Activated T-cell treated with anti-CD3 and anti-CD28 coated beads, Interleukin-2, amount 50 U/mL, for 72 hours (primary cell): ENCODE data around the gene RHPN2. TPM values are rescaled to one million over a fixed set of nuclear protein-coding genes. Genes with fewer than 3 reads are reported as not detected.
A peak's percentile ranks its signal among the peaks of the same experiment; 100 is the strongest.

Experiments
- ATAC-seq, 2 donors: fragments of 150-1000 bp; cut with Tn5 transposase; replicated peaks in 1 of 2; 2 replicates each; pipeline ENCODE4 v1.10.0; 2021; ENCODE audit warnings: moderate library complexity in 2 of 2, mild to moderate bottlenecking in 1 of 2
- DNase-seq, 2 donors: peaks; one replicate each; pipeline ENCODE4 v3.0.0; 2021 to 2022; ENCODE audit warnings: mixed read lengths in 1 of 2
- H3K27ac Mint-ChIP-seq: one replicate; pipeline ENCODE4 v1.8.0; 2022; ENCODE audit warnings: mild to moderate bottlenecking, moderate library complexity, mixed read lengths
- H3K27me3 Mint-ChIP-seq: one replicate; pipeline ENCODE4 v1.8.0; 2022; ENCODE audit warnings: low read depth, mixed read lengths
- H3K36me3 Mint-ChIP-seq, 2 donors: one replicate each; pipeline ENCODE4 v1.8.0; 2022; ENCODE audit warnings: mixed read lengths in 2 of 2, mild to moderate bottlenecking in 1 of 2; ENCODE audit not compliant: insufficient read depth in 2 of 2
- H3K4me1 Mint-ChIP-seq: one replicate; pipeline ENCODE4 v1.8.0; 2022; ENCODE audit warnings: low read depth, mixed read lengths
- H3K4me3 Mint-ChIP-seq, 2 donors: one replicate each; pipeline ENCODE4 v1.8.0; 2022; ENCODE audit warnings: mild to moderate bottlenecking in 2 of 2, mixed read lengths in 2 of 2, moderate library complexity in 2 of 2
- H3K9me3 Mint-ChIP-seq, 2 donors: one replicate each; pipeline ENCODE4 v1.8.0; 2022; ENCODE audit warnings: mixed read lengths in 2 of 2
- total RNA-seq, 2 donors: library from RNA; stranded (reverse); gene quantifications; one replicate each; pipeline ENCODE4 v1.2.3, GENCODE V29; 2022

RHPN2 gene
- total RNA-seq, 2 donors from 2014 or later, result 0.95 to 1.5 TPM

DNA sequence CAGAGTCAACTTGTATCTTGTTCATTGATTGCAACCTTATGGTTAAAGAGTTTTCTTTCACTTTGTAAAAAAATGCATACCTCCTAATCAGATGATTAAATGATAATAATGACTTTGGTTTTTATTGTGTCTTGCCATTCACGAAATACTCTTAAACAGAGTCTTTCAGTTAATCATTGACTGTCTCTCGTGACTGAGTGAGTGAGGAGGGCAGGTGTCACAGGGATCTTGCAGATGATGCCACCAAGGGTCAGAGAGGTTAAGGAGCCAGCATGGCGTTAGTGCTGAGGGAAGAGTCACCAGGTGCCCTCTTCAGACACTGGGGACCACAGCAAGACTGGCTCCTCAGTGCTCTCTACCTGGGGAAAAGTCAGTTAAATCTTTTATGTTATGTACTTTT lies 24.3 kb upstream of the RHPN2 start:
- no peak overlapping the region for H3K4me3 Mint-ChIP-seq
- peaks cover 0 to 16% of the 10 kb centered on the region in 2 donors for H3K36me3 Mint-ChIP-seq
- no peak for DNase-seq
- no peak for ATAC-seq
- no peak overlapping the region for H3K27ac Mint-ChIP-seq
- no peaks in the 10 kb centered on the region for H3K27me3 Mint-ChIP-seq
- no peaks in the 10 kb centered on the region for H3K4me1 Mint-ChIP-seq
- no peaks in the 10 kb centered on the region for H3K9me3 Mint-ChIP-seq

DNA sequence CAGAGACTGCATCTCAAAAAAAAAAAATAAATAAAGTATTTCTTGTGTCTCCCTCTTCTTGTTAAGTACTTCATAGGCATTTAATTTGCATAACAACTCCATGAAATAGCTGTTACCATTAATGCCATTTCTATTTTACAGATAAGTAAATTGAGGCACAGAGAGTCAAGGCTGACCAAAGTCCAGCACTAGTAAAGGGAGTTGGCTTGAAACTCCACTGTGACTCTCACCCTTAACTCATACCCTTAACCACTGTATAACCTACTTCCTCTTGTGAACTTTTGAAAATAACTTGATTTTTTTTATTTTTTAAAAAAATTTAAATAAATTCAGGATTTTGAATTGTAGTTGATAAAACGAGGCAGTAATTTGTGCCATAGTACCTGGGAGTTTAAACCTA lies 22.3 kb upstream of the RHPN2 start:
- Mint-ChIP-seq H3K4me3 (no peak overlapping the region), H3K27ac (no peak overlapping the region), H3K9me3 (no peaks in the 10 kb centered on the region), H3K36me3 (peaks cover 0 to 12% of the 10 kb centered on the region in 2 donors), H3K4me1 (peaks cover 3% of the 10 kb centered on the region), H3K27me3 (no peaks in the 10 kb centered on the region)
- ATAC-seq, result no peak
- DNase-seq, result no peak

DNA sequence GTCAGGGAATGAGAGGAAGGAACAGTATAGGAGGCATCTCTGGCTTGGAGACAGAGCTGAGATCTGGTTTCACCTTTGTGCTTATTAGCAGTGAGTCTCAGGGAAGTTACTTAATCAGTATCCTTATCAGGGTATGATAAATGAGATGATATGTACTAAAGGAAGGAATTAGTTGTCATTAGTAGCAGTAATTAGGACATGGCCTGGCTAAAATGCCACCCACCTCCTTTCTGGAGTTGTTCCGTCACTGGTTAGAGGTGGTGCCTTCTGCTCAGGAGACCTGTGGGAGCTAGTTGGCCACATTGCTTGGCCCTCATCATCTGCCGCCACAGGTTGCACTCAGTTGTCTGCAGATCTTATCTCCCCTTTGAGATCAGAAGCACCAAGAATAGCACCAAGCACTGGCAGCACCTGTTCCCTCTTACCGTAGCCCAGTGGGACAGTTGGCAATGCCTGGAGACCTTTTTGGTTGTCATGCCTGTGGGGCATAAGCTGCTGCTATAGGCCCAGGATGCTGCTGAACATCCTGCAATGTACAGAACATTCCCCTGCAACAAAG lies 21.0 kb upstream of the RHPN2 start:
- ATAC-seq, result no peak
- no peaks in the 10 kb centered on the region for H3K9me3 Mint-ChIP-seq
- H3K36me3 Mint-ChIP-seq, result peaks cover 0 to 13% of the 10 kb centered on the region in 2 donors
- no peak overlapping the region for H3K4me3 Mint-ChIP-seq
- H3K4me1 Mint-ChIP-seq, result peaks cover 13% of the 10 kb centered on the region
- H3K27me3 Mint-ChIP-seq, result no peaks in the 10 kb centered on the region
- no peak for DNase-seq
- H3K27ac Mint-ChIP-seq, result no peak overlapping the region

DNA sequence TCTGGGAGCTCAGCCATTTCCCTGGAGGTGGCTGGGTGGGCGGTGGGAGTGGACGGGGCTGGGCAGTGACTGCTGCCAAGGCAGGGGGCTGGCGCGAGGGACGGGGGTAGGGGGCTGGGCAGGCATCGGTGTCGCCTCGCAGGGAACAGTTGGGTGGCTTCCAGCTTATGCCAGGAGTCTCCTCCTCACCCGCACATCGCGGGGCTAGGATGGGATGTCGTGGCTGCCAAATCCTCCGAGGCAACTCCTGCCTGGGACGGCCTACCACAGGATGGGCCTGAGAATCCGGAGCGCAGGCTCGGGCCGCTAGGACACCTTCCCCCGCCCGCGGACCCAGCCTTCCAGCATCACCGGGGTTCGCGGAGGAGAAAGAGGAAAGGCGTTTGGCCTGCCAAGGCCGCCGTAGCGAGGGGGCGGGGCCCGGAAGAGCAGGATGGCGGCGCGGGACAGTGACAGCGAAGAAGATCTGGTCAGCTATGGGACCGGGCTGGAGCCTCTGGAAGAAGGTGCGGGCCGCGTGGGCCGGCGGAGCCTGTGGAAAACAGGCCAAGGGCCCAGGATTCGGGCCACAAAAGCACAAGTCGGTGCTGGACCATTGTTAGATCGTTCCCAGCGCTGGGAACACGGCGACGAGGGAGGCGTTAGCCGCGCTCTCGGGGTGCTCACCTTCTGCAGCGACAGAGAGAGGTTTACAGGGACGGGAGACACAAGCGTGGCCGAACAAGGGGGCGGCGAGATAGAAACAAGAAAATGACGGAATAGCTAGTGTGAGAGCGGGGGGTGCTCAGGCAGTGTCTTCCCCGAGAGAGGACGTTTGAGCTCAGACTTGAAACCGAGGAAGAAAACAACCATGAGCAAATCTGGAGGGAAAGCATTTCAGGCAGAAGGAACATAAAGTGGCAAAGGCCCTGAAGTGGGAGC lies 16.3 kb upstream of the RHPN2 start, which contains the start of gene GPATCH1:
GPATCH1 (plus strand) TSS at position 421 of the 921 bp plus-strand sequence; CDS start at position 434, 13 bp downstream.
- DNase-seq (peak; percentile 91 to 92), ATAC-seq (peak; percentile 96 to 98)
- Mint-ChIP-seq H3K36me3 (peaks cover 0 to 7% of the 10 kb centered on the region in 2 donors), H3K9me3 (no peaks in the 10 kb centered on the region), H3K4me3 (peak within 1 kb of the TSS; percentile 91 to 93), H3K27me3 (no peaks in the 10 kb centered on the region), H3K27ac (peak within 1 kb of the TSS; percentile 93), H3K4me1 (peaks cover 21% of the 10 kb centered on the region)

DNA sequence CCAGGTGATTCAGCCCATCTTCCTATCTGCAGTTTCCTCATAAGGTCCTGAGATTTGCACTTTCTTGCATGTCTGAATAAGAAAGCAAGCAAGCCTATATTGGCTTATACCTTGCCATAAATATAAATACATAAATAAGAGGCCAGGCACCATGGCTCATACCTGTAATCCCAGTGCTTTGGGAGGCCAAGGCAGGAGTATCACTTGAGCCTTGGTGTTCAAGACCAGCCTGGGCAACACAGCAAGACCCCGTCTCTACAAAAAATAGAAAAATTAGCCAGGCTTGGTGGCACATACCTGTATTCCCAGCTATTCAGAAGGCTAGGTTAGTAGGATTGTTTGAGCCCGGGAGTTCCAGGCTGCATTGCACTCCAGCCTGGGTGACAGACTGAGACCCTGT lies 10.8 kb upstream of the RHPN2 start:
- DNase-seq (no peak), ATAC-seq (no peak)
- H3K27me3 Mint-ChIP-seq, result no peaks in the 10 kb centered on the region
- H3K4me3 Mint-ChIP-seq, result no peak overlapping the region
- H3K27ac Mint-ChIP-seq, result no peak overlapping the region
- H3K9me3 Mint-ChIP-seq, result no peaks in the 10 kb centered on the region
- H3K4me1 Mint-ChIP-seq, result peaks cover 8% of the 10 kb centered on the region
- H3K36me3 Mint-ChIP-seq, result no peaks in the 10 kb centered on the region

DNA sequence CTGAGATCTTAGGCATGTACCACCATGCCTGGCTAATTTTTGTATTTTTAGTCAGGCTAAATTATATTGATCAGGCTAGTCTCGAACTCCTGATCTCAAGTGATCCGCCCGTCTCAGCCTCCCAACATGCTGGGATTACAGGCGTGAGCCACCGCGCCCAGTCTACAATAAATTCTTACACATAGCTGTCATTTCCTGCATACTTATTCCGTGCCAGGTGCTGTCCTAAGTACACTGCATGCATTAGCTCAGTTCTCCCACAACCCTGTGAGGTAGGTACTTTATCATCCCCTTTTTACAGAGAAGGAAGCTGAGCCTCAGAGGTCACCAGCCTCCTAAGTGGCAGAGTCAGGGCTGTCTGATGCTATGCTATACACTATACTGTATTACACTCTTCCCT lies 7.2 kb upstream of the RHPN2 start:
- Mint-ChIP-seq H3K4me3 (no peak overlapping the region), H3K4me1 (no peaks in the 10 kb centered on the region), H3K9me3 (no peaks in the 10 kb centered on the region), H3K27me3 (no peaks in the 10 kb centered on the region), H3K36me3 (no peaks in the 10 kb centered on the region), H3K27ac (no peak overlapping the region)
- ATAC-seq (no peak), DNase-seq (no peak)

DNA sequence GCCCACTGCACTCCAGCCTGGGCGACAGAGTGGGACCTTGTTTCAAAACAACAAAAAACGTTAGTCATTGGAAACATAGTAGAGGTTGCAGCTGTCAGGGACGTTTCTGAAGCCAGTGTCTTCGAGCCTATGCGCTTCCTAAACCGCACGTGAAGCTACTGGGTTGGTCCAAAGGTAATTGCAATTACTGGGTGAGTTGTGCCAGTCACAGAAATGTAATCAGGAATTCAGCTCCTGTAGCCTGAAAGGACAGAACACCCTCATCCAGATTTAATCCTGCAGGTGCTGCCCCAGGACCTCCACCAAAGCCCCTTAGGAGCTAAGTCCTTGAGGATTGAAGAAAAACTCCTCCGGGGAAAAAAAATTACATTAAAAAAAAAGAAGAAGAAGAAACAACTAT lies 2.4 kb upstream of the RHPN2 start:
- no peak overlapping the region for H3K27ac Mint-ChIP-seq
- H3K4me3 Mint-ChIP-seq, result no peak overlapping the region
- no peaks in the 10 kb centered on the region for H3K9me3 Mint-ChIP-seq
- H3K27me3 Mint-ChIP-seq, result peaks cover 15% of the 10 kb centered on the region
- H3K4me1 Mint-ChIP-seq, result peaks cover 4% of the 10 kb centered on the region
- DNase-seq (no peak), ATAC-seq (no peak)
- H3K36me3 Mint-ChIP-seq, result no peaks in the 10 kb centered on the region

DNA sequence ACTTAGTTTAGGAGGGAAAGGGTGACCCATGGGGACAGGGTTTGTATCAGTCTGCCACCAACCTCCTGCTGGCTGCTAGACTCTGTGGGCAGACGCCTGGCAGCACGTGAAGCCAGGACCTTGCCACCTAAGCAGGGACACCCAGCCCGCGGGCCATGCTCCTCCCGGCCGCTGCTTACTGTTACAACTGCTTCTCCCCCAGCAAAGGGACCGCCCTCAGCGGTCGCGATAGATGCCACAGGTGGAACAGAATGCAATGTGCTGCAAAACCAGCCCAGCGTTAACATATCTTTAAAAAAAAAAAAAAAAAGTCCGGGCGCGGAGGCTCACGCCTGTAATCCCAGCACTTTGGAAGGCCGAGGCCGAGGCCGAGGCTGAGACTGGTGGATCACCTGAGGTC lies 1.9 kb upstream of the RHPN2 start:
- H3K36me3 Mint-ChIP-seq, result no peaks in the 10 kb centered on the region
- peaks cover 15% of the 10 kb centered on the region for H3K27me3 Mint-ChIP-seq
- peak overlapping the region; percentile 1 to 60 for H3K4me3 Mint-ChIP-seq
- H3K27ac Mint-ChIP-seq, result no peak overlapping the region
- H3K9me3 Mint-ChIP-seq, result no peaks in the 10 kb centered on the region
- no peak for DNase-seq
- H3K4me1 Mint-ChIP-seq, result peaks cover 4% of the 10 kb centered on the region
- no peak for ATAC-seq

DNA sequence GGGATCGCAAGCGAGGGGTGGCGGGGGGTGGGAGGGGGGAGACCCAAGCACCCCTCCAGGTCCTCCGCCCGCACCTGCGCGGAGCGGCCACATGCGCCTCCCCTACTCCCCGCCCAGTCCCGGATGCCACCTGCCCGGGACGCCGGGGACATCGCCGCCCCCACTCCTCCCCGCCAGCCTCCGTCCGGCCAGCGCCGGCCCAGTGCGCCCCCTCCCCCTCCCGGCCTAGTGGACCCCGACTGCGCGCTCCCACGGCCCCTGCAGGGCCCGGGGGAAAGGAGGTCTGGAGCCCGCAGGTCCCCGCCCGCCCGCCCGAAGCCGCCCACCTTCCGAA lies 263 bp downstream of the RHPN2 start:
- Mint-ChIP-seq H3K36me3 (no peaks in the 10 kb centered on the region), H3K9me3 (no peaks in the 10 kb centered on the region), H3K4me1 (peaks cover 4% of the 10 kb centered on the region), H3K27me3 (peaks cover 26% of the 10 kb centered on the region), H3K27ac (no peak overlapping the region), H3K4me3 (peak overlapping the region; percentile 80 to 82)
- ATAC-seq, result peak; percentile 69 to 76
- peak; percentile 27 to 43 for DNase-seq

DNA sequence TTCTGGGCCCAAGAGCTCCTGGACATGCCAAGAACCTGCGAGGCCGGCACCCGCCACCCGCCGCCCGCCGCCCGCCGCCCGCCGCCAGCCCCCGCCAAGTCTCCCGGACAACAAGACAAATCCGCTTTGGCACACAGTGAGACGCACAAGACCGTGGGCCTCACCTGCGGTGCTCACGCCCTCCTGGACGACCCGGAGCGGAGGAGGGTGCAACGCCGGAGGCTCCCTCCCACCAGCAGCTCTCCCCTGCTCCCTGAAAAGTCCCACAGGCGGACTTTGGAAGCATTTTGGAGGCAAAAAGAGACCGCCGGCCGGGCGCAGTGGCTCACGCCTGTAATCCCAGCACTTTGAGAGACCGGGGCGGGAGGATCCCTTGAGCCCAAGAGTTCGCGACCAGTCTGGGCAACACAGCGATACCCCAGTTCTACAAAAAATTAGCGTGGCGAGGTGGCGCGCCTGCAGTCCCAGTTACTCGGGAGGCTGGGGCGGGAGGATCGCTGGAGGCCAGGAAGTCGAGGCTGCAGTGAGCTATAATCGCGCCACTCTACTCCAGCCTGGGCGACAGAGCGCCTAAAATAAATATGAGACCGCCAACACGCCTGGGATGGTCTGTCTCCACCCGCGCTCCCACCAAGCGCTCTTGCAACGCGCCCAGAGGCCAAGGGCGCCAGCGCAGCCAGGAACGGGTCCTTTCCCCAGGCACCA lies 783 bp downstream of the RHPN2 start:
- H3K27me3 Mint-ChIP-seq, result peaks cover 27% of the 10 kb centered on the region
- ATAC-seq, result peak in 1 of 2 donors; percentile 23
- peak in 1 of 2 donors; percentile 4 for DNase-seq
- H3K4me1 Mint-ChIP-seq, result peaks cover 4% of the 10 kb centered on the region
- no peak overlapping the region for H3K27ac Mint-ChIP-seq
- peak overlapping the region; percentile 80 to 82 for H3K4me3 Mint-ChIP-seq
- no peaks in the 10 kb centered on the region for H3K36me3 Mint-ChIP-seq
- H3K9me3 Mint-ChIP-seq, result no peaks in the 10 kb centered on the region

DNA sequence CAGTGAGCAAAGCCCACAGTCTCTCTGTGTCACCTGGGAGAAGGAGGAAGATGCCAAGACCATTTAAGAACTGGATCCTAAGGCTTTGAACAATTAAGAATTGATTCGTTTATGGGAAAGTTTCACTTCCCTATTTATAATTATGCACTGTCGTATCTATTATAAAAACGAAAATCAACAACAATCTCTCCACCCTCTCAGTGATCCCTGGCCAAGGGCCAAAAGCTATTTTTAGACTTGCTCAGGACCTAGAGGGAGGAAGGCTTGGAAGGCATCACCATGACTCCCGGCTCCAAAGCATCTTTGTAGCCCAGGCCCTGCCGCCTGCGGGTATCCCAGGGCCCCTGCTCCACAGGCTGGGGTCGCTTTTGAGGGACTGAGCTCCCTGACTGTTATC lies 1.3 kb downstream of the RHPN2 start:
- Mint-ChIP-seq H3K4me3 (peak overlapping the region in 1 of 2 donors; percentile 15), H3K4me1 (peaks cover 4% of the 10 kb centered on the region)

DNA sequence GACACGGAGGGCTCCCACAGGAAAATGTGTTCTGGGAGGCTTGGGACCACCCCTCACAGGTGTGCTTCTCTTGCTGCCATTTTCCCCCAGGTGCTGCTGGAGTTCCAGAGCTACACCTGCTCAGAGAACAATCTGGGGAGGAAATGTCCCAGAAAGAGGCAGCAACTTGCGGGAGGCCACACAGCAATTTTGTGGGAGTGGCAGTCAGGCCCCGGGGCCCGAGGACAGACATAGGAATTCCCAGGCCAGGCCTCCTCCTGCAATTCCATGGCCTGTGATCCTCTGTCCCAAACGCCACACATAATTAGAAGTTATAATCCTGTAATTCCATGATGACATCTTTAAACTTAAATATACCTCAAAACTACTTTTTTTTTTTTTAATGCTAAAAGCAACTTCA lies 1.8 kb downstream of the RHPN2 start:
- peak overlapping the region in 1 of 2 donors; percentile 15 for H3K4me3 Mint-ChIP-seq
- DNase-seq (no peak), ATAC-seq (no peak)
- H3K27ac Mint-ChIP-seq, result no peak overlapping the region
- H3K36me3 Mint-ChIP-seq, result no peaks in the 10 kb centered on the region
- peaks cover 4% of the 10 kb centered on the region for H3K4me1 Mint-ChIP-seq
- H3K9me3 Mint-ChIP-seq, result no peaks in the 10 kb centered on the region
- peaks cover 27% of the 10 kb centered on the region for H3K27me3 Mint-ChIP-seq

More for the DNA sequence above, 1.3 kb downstream of the RHPN2 start:
- ATAC-seq (no peak), DNase-seq (no peak)
- Mint-ChIP-seq H3K27me3 (peaks cover 27% of the 10 kb centered on the region), H3K36me3 (no peaks in the 10 kb centered on the region), H3K9me3 (no peaks in the 10 kb centered on the region), H3K27ac (no peak overlapping the region)

DNA sequence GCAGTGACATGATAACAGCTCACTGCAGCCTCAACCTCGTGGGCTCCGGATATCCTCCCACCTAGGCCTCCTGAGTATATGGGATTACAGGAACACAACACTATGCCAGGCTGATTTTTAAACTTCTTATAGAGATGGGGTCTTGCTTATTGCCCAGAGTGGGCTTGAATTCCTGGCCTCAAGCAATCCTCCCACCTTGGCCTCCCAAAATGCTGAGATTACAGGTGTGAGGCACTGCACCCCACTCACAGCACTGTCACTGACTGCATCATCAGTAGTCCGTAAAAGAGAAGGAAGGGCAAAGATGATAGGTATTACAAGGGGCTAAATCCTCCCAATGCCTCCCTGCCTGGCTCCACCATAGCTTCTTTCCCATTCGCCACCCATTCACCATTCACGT lies 4.1 kb downstream of the RHPN2 start:
- H3K4me1 Mint-ChIP-seq, result peaks cover 4% of the 10 kb centered on the region
- H3K36me3 Mint-ChIP-seq, result no peaks in the 10 kb centered on the region
- DNase-seq, result no peak
- peaks cover 18% of the 10 kb centered on the region for H3K27me3 Mint-ChIP-seq
- H3K9me3 Mint-ChIP-seq, result no peaks in the 10 kb centered on the region
- H3K27ac Mint-ChIP-seq, result no peak overlapping the region
- no peak overlapping the region for H3K4me3 Mint-ChIP-seq
- no peak for ATAC-seq
